GM23338 (cell line): Measurements from ENCODE around the gene PCSK4.

Experiments used
- CREB1 ChIP-seq: fragments of 250-450 bp; sonication (Bioruptor Pico); IDR thresholded peaks from 2 replicates; pipeline ENCODE4 v1.5.0; 2020; ENCODE audit warnings: low read depth, mild to moderate bottlenecking, moderate library complexity
- EZH2 ChIP-seq: fragments of 200-600 bp; sonication (generic); IDR thresholded peaks from one replicate; pipeline ENCODE4 v1.8.0; 2017; ENCODE audit warnings: antibody characterized with exemption, mild to moderate bottlenecking, low read depth; ENCODE audit not compliant: unreplicated experiment
- EZH2phosphoT487 ChIP-seq: fragments of 200-600 bp; sonication (generic); IDR thresholded peaks from one replicate; pipeline ENCODE4 v1.8.1; 2018; ENCODE audit warnings: antibody characterized with exemption; ENCODE audit not compliant: unreplicated experiment
- JUNB ChIP-seq: IDR thresholded peaks from one replicate; pipeline ENCODE4 v1.6.1; 2016; ENCODE audit warnings: antibody characterized with exemption; ENCODE audit not compliant: unreplicated experiment
- NANOG ChIP-seq: IDR thresholded peaks from 2 replicates; pipeline ENCODE4 v1.6.1; 2016; ENCODE audit warnings: antibody characterized with exemption, borderline replicate concordance
- POLR2AphosphoS5 ChIP-seq: IDR thresholded peaks from 2 replicates; pipeline ENCODE4 v1.6.1; 2016; ENCODE audit warnings: antibody characterized with exemption, low read depth
- STAT1 ChIP-seq: IDR thresholded peaks from one replicate; pipeline ENCODE4 v1.6.1; 2016; ENCODE audit warnings: antibody characterized with exemption; ENCODE audit not compliant: unreplicated experiment
- TF ChIP-seq, protein P1 (sequence below), 2 experiments: fragments of 200-600 bp in 1 of 2; sonication (generic) in 1 of 2; conservative IDR thresholded peaks; 2 replicates each; pipeline versions ENCODE4 v1.5.1 to v1.6.1; 2016 to 2017; ENCODE audit warnings: antibody characterized with exemption in 2 of 2, low read depth in 2 of 2, mild to moderate bottlenecking in 2 of 2, moderate library complexity in 1 of 2
- TF ChIP-seq, protein P2 (sequence below): IDR thresholded peaks from one replicate; pipeline ENCODE4 v1.6.1; 2018; ENCODE audit warnings: antibody characterized with exemption; ENCODE audit not compliant: unreplicated experiment

DNA sequence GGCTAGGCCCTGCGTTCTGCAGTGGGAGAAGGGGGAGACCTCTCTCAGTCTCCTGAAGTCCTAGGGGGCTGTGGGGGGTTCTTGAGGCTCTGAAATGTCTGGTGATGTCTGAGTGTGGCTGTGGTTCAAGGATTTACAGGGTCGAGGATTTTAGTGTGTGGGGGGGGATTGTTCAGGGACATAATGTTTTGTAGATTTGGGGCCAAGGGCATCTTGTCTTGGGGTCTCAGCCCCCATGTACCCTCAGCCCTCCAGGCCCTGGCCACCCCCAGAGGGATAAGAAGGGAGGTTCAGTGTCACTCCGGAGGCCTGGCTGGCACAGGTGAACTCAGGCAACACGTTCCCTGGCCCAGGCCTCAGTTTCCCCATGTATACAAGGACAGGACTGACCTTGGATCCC is 42.6 kb downstream of the PCSK4 start:
- TF ChIP-seq, protein P1, sequence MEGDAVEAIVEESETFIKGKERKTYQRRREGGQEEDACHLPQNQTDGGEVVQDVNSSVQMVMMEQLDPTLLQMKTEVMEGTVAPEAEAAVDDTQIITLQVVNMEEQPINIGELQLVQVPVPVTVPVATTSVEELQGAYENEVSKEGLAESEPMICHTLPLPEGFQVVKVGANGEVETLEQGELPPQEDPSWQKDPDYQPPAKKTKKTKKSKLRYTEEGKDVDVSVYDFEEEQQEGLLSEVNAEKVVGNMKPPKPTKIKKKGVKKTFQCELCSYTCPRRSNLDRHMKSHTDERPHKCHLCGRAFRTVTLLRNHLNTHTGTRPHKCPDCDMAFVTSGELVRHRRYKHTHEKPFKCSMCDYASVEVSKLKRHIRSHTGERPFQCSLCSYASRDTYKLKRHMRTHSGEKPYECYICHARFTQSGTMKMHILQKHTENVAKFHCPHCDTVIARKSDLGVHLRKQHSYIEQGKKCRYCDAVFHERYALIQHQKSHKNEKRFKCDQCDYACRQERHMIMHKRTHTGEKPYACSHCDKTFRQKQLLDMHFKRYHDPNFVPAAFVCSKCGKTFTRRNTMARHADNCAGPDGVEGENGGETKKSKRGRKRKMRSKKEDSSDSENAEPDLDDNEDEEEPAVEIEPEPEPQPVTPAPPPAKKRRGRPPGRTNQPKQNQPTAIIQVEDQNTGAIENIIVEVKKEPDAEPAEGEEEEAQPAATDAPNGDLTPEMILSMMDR (conservative IDR thresholded peaks at IDR 0.05; ENCODE audit: low read depth in 2 of 2), result no peak
- TF ChIP-seq POLR2AphosphoS5 (no peak), EZH2 (no peak), JUNB (no peak), NANOG (no peak), CREB1 (CRISPR knock-in tag) (no peak), STAT1 (no peak), EZH2phosphoT487 (no peak)
- TF ChIP-seq, protein P2, sequence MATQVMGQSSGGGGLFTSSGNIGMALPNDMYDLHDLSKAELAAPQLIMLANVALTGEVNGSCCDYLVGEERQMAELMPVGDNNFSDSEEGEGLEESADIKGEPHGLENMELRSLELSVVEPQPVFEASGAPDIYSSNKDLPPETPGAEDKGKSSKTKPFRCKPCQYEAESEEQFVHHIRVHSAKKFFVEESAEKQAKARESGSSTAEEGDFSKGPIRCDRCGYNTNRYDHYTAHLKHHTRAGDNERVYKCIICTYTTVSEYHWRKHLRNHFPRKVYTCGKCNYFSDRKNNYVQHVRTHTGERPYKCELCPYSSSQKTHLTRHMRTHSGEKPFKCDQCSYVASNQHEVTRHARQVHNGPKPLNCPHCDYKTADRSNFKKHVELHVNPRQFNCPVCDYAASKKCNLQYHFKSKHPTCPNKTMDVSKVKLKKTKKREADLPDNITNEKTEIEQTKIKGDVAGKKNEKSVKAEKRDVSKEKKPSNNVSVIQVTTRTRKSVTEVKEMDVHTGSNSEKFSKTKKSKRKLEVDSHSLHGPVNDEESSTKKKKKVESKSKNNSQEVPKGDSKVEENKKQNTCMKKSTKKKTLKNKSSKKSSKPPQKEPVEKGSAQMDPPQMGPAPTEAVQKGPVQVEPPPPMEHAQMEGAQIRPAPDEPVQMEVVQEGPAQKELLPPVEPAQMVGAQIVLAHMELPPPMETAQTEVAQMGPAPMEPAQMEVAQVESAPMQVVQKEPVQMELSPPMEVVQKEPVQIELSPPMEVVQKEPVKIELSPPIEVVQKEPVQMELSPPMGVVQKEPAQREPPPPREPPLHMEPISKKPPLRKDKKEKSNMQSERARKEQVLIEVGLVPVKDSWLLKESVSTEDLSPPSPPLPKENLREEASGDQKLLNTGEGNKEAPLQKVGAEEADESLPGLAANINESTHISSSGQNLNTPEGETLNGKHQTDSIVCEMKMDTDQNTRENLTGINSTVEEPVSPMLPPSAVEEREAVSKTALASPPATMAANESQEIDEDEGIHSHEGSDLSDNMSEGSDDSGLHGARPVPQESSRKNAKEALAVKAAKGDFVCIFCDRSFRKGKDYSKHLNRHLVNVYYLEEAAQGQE, result no peak
